ENCODE data around the gene PVRIG.
"Not testable (repeated sequence)": the region's sequence is repeated elsewhere in the genome, so short reads cannot be mapped to it uniquely, and the experiment has no call there.

DNA sequence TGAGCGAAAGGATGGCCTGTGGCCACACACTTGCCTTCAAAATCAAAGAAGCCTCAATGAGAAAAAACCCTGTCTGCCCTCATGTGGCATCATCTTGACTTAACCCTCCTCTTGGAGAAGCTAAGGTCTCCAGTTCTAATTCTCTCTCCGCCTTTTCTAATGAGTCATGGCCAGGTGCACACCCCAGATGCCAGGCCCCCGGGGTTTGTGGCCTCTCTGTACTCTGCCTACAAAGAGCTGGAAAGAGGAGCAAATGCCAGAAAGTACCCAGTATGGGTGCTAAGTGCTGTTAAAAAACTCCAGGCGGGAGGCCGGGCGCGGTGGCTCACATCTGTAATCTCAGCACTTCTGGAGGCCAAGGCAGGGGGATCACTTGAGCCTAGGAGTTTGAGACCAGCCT, 20.2 kb downstream of the PVRIG start:
- TF ChIP-seq, protein P1, sequence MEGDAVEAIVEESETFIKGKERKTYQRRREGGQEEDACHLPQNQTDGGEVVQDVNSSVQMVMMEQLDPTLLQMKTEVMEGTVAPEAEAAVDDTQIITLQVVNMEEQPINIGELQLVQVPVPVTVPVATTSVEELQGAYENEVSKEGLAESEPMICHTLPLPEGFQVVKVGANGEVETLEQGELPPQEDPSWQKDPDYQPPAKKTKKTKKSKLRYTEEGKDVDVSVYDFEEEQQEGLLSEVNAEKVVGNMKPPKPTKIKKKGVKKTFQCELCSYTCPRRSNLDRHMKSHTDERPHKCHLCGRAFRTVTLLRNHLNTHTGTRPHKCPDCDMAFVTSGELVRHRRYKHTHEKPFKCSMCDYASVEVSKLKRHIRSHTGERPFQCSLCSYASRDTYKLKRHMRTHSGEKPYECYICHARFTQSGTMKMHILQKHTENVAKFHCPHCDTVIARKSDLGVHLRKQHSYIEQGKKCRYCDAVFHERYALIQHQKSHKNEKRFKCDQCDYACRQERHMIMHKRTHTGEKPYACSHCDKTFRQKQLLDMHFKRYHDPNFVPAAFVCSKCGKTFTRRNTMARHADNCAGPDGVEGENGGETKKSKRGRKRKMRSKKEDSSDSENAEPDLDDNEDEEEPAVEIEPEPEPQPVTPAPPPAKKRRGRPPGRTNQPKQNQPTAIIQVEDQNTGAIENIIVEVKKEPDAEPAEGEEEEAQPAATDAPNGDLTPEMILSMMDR (IDR thresholded peaks at IDR 0.05), result not testable (repeated sequence)
- not testable (repeated sequence) for TF ChIP-seq ZFX (IDR thresholded peaks at IDR 0.05; ENCODE audit: borderline replicate concordance)
